ENCODE data around the gene TBP.

DNA sequence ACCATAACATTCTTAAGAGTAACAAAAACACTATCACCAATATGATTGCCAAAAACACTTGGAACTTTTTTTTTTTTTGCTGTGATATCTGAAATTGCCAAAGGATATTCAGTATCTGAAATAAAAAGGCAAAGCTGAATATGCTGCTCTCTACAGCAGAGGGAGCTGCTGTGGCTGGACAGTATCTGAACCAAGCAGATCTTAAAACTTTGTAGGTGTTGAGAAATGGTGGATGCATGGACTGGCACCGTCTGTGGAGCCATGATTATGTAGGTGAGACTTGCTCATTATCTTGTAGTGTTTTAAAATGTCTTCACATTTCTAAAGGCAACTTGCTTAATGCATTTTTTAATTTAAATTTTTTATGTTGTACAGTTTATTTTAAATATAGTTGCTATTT lies 21.1 kb downstream of the TBP start:
- TF ChIP-seq, protein P1, sequence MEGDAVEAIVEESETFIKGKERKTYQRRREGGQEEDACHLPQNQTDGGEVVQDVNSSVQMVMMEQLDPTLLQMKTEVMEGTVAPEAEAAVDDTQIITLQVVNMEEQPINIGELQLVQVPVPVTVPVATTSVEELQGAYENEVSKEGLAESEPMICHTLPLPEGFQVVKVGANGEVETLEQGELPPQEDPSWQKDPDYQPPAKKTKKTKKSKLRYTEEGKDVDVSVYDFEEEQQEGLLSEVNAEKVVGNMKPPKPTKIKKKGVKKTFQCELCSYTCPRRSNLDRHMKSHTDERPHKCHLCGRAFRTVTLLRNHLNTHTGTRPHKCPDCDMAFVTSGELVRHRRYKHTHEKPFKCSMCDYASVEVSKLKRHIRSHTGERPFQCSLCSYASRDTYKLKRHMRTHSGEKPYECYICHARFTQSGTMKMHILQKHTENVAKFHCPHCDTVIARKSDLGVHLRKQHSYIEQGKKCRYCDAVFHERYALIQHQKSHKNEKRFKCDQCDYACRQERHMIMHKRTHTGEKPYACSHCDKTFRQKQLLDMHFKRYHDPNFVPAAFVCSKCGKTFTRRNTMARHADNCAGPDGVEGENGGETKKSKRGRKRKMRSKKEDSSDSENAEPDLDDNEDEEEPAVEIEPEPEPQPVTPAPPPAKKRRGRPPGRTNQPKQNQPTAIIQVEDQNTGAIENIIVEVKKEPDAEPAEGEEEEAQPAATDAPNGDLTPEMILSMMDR (IDR thresholded peaks at IDR 0.05), result no peak
- TF ChIP-seq ZFX (IDR thresholded peaks at IDR 0.05; ENCODE audit: borderline replicate concordance), result no peak

All from 22Rv1 (cell line).